ENCODE measurements around the gene RNF144A. TPM values are rescaled to one million over a fixed set of nuclear protein-coding genes. Genes with fewer than 3 reads are reported as not detected.

Gene RNF144A, protein sequence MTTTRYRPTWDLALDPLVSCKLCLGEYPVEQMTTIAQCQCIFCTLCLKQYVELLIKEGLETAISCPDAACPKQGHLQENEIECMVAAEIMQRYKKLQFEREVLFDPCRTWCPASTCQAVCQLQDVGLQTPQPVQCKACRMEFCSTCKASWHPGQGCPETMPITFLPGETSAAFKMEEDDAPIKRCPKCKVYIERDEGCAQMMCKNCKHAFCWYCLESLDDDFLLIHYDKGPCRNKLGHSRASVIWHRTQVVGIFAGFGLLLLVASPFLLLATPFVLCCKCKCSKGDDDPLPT
- total RNA-seq (2022; extraction: Qiagen RNA extraction) = 6.5 to 9.9 TPM (median 8.7 TPM) in 5 replicates

DNA sequence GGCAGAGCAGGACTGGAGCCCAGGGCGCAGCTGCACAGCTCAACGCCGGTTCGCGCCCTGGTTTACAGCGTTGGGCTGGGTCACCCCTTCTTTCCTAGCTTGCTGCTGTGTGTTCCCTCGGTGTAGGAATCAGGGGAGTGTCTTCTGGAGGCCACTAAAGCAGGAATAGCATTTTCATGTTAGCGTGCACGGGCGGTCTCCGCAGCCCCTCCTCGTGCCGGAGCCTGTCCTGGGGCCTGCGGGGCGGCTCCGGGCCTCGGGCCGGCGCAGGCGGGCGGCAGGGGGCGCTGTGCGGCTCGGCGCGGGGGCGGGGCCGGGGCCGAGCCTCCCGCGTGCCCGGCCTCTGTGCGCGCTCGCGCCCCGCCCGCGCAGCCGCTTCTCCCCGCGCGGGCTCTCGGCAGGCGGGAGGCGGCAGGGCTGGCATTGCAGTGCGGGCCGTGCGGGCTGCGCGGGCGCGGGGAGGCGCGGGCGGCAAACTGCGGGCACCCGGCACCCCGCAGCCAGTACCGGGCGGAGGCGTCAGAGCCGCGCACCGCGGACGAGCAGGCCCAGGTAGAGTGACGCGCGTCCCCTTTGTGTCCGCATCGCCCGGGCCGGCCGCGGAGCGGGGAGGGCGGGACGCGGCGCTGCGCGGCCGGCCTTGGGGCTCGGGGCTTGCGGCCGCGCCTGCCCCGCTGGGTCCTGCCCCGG, at the start of gene RNF144A:
Gene RNF144A (plus strand): TSS at position 342 of the 690 bp plus-strand sequence. CDS start 79,515 bp downstream, outside the sequence.

DNA sequence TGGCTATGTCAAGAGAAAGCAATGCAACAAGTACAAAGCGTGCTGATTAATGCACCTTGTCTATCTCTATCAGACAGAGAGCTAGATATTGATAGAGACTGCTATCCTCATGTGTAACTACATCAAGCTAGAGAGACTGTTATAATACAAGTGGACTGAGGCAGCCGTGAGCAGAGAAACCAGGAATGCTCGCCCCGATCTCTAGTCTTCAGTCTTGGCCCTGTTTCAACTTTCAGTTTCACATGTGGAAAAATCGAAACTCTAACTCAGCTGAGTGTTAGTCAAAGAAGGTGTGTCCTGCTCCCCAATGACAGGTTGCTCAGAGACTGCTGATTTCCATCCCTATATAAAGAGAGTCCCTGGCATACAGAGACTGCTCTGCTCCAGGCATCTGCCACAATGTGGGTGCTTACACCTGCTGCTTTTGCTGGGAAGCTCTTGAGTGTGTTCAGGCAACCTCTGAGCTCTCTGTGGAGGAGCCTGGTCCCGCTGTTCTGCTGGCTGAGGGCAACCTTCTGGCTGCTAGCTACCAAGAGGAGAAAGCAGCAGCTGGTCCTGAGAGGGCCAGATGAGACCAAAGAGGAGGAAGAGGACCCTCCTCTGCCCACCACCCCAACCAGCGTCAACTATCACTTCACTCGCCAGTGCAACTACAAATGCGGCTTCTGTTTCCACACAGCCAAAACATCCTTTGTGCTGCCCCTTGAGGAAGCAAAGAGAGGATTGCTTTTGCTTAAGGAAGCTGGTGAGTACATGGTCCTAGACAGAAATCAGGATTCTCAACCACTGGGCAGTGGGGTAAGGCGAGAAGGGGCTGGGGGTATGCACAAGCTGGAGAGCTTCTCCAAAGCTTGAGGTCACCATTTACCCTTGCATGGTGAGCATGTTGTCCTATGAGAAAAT, 39.6 kb upstream of the RNF144A start, which contains the start of gene RSAD2:
Gene RSAD2 (plus strand): TSS at position 376 of the 903 bp plus-strand sequence. CDS start 24 bp downstream, at position 400.

Other genes with a start within 250 kb of the RNF144A start
- gene CMPK2, start 51.5 kb upstream of the RNF144A start, total RNA-seq (2022; extraction: Qiagen RNA extraction) = 0.51 to 1.0 TPM (median 0.78 TPM) in 5 replicates
- gene RSAD2, start 39.6 kb upstream of the RNF144A start, total RNA-seq (2022; extraction: Qiagen RNA extraction) = 0.15 to 0.32 TPM (median 0.25 TPM) in 5 replicates